ENCODE measurements around the gene ZCCHC10.
"Not testable (repeated sequence)": the region's sequence is repeated elsewhere in the genome, so short reads cannot be mapped to it uniquely, and the experiment has no call there.

The ZCCHC10 gene

GRCh38 chr5:133025804-133026663, at the start of gene ZCCHC10:
Gene ZCCHC10, minus strand, starts transcription at chr5:133026549. Its CDS starts 12 bp downstream, at chr5:133026537.
- DNase-seq: peak; percentile 93

GRCh38 chr5:133075572-133076536, 49.5 kb upstream of the ZCCHC10 start:
- DNase-seq: no peak

- no peak for DNase-seq
Observed at GRCh38 chr5:133072021-133072420, 45.7 kb upstream of the ZCCHC10 start.

GRCh38 chr5:133066045-133066444, 39.7 kb upstream of the ZCCHC10 start:
- no peak for DNase-seq

GRCh38 chr5:133065471-133065870, 39.1 kb upstream of the ZCCHC10 start:
- no peak for DNase-seq

GRCh38 chr5:133063965-133064364, 37.6 kb upstream of the ZCCHC10 start:
- no peak for DNase-seq

GRCh38 chr5:133062276-133062675, 35.9 kb upstream of the ZCCHC10 start:
- no peak for DNase-seq

GRCh38 chr5:133059621-133060020, 33.3 kb upstream of the ZCCHC10 start:
- no peak for DNase-seq

- no peak for DNase-seq
Observed at GRCh38 chr5:133056891-133057290, 30.5 kb upstream of the ZCCHC10 start.

- no peak for DNase-seq
Observed at GRCh38 chr5:133054697-133055471, 28.5 kb upstream of the ZCCHC10 start.

GRCh38 chr5:133053448-133053847, 27.1 kb upstream of the ZCCHC10 start:
- no peak for DNase-seq

GRCh38 chr5:133052317-133053175, 26.2 kb upstream of the ZCCHC10 start:
- peak; percentile 86 for DNase-seq

GRCh38 chr5:133051542-133052316, 25.4 kb upstream of the ZCCHC10 start, which contains the start of gene HSPA4:
Gene HSPA4, plus strand, starts transcription at chr5:133052013. Its CDS starts 238 bp downstream, at chr5:133052251.
- DNase-seq: peak; percentile 96

- DNase-seq: no peak
Observed at GRCh38 chr5:133051061-133051541, 24.8 kb upstream of the ZCCHC10 start.

- no peak for DNase-seq
Observed at GRCh38 chr5:133050521-133050920, 24.2 kb upstream of the ZCCHC10 start.

- no peak for DNase-seq
Observed at GRCh38 chr5:133049726-133050048, 23.3 kb upstream of the ZCCHC10 start.

GRCh38 chr5:133048993-133049725, 22.8 kb upstream of the ZCCHC10 start:
- DNase-seq: no peak

GRCh38 chr5:133047404-133047803, 21.1 kb upstream of the ZCCHC10 start:
- no peak for DNase-seq

- not testable (repeated sequence) for DNase-seq
Observed at GRCh38 chr5:133046560-133046959, 20.2 kb upstream of the ZCCHC10 start.

- no peak for DNase-seq
Observed at GRCh38 chr5:133041910-133042309, 15.6 kb upstream of the ZCCHC10 start.
